SHP77 (cell line): Measurements from ENCODE around the gene GHRL.

Experiments used
- DNase-seq, 2 experiments: peaks; one replicate each; lab custom pipeline; 2025; lab: John Stamatoyannopoulos, UW

The GHRL gene

GRCh38 chr3:10292505-10293419 is at the start of gene GHRL:
Gene GHRL (minus strand): TSS chr3:10292947. CDS start chr3:10290180, 2,767 bp downstream.
- DNase-seq, result no peak

GRCh38 chr3:10341901-10342398 is 49.2 kb upstream of the GHRL start:
- DNase-seq, result no peak

GRCh38 chr3:10340476-10340875 is 47.7 kb upstream of the GHRL start:
- no peak for DNase-seq

GRCh38 chr3:10340046-10340445 is 47.3 kb upstream of the GHRL start:
- DNase-seq, result no peak

GRCh38 chr3:10339376-10339955 is 46.7 kb upstream of the GHRL start:
- DNase-seq, result no peak

GRCh38 chr3:10338591-10339353 is 46.0 kb upstream of the GHRL start:
- DNase-seq, result no peak

GRCh38 chr3:10338164-10338470 is 45.4 kb upstream of the GHRL start:
- no peak for DNase-seq

GRCh38 chr3:10337323-10338163 is 44.8 kb upstream of the GHRL start:
- DNase-seq, result no peak

- DNase-seq, result no peak
These were observed 44.0 kb upstream of the GHRL start for GRCh38 chr3:10336761-10337160.

GRCh38 chr3:10335871-10336622 is 43.3 kb upstream of the GHRL start:
- DNase-seq, result no peak

GRCh38 chr3:10335190-10335738 is 42.5 kb upstream of the GHRL start:
- no peak for DNase-seq

- DNase-seq, result no peak
These were observed 41.7 kb upstream of the GHRL start for GRCh38 chr3:10334459-10334858.

GRCh38 chr3:10334042-10334441 is 41.3 kb upstream of the GHRL start:
- no peak for DNase-seq

- no peak for DNase-seq
These were observed 40.6 kb upstream of the GHRL start for GRCh38 chr3:10333349-10333650.

GRCh38 chr3:10332481-10333348 is 40.0 kb upstream of the GHRL start:
- DNase-seq, result no peak

- no peak for DNase-seq
These were observed 38.6 kb upstream of the GHRL start for GRCh38 chr3:10331320-10331719.

GRCh38 chr3:10330319-10330718 is 37.6 kb upstream of the GHRL start:
- no peak for DNase-seq

- no peak for DNase-seq
These were observed 36.8 kb upstream of the GHRL start for GRCh38 chr3:10329495-10330015.

- DNase-seq, result no peak
These were observed 35.8 kb upstream of the GHRL start for GRCh38 chr3:10328460-10329071.
